ENCODE data around the gene ACSL3. TPM values are rescaled to one million over a fixed set of nuclear protein-coding genes. Genes with fewer than 3 reads are reported as not detected.

ACSL3 gene
- total and polyA plus RNA-seq, 7 donors: 7.9 to 75.7 (median 48.2) TPM

- Histone ChIP-seq H3K27me3 (no peaks in the 10 kb centered on the region), H3K4me1 (peaks cover 0 to 71% (median 61%) of the 10 kb centered on the region in 4 donors), H3K4me3 (no peak overlapping the region), H3K36me3 (no peaks in the 10 kb centered on the region), H3K9me3 (no peaks in the 10 kb centered on the region), H3K27ac (no peak overlapping the region)
- WGBS, 2 donors: 85 to 94% methylated on average over 16 of the region's 16 CpGs
- no peak for DNase-seq
- no peak for TF ChIP-seq POLR2AphosphoS5 (IDR thresholded peaks at IDR 0.05)
- TF ChIP-seq EP300 (IDR thresholded peaks at IDR 0.05): no peak
- TF ChIP-seq CTCF (IDR thresholded peaks at IDR 0.05): peak; percentile 24 to 62 (median 56)
- intact Hi-C loops (cut with DNase I): loop anchor here (2.0 to 5.0 kb wide), 4 partner anchors 41 to 211 kb away; partner anchors contain the start of gene ACSL3
Measured at GRCh38 chr2:222903234-222904220, 42.7 kb downstream of the ACSL3 start.

DNA sequence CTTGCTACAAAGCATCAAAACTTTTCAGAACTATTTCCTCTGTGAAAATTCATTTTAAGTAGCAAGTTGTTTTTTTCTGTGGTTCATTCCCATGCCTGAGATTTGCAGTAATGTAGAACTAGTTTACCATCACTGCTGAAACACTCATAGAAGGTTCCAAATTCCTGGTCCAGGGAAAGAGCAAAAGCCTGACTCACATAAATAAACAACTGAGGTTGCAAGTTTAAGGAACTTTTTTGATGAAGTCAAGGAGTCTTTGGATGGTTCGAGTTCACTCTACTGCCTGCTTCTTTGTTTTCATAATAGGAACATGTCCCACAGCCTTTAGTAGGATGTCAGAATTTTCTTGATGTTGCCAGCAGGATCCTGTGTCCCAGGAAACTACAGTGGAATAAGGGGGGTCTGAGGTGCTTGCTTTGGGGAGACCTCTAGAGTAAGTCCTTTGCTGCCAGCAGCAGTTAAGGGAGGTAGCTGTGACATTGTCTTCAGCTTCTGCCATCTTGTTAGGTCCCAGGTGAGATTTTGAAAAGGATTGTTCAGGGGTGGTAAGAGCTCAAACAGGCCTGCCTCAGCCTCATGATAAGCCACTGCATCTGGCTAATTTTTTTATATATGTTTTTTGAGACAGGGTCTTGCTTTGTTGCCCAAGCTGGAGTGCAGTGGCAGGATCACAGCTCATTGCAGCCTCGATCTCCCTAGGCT, 43.9 kb downstream of the ACSL3 start:
- Histone ChIP-seq H3K9me3 (no peaks in the 10 kb centered on the region), H3K27ac (peak overlapping the region in 3 of 4 donors; percentile 53 to 54 (median 53)), H3K4me3 (no peak overlapping the region), H3K27me3 (no peaks in the 10 kb centered on the region), H3K4me1 (peaks cover 0 to 65% (median 53%) of the 10 kb centered on the region in 4 donors), H3K36me3 (peaks cover 0 to 10% (median 8%) of the 10 kb centered on the region in 4 donors)
- DNase-seq: no peak
- WGBS, 2 donors: 85 to 86% methylated on average over 2 of the region's 2 CpGs
- intact Hi-C loops (cut with DNase I): loop anchor here (5.0 kb wide), 3 partner anchors 42 to 212 kb away; partner anchors contain the start of gene ACSL3
- no peak for TF ChIP-seq EP300 (IDR thresholded peaks at IDR 0.05)

- intact Hi-C loops (cut with DNase I): no loop called here
Measured at GRCh38 chr2:222907048-222907447, 46.2 kb downstream of the ACSL3 start.

DNA sequence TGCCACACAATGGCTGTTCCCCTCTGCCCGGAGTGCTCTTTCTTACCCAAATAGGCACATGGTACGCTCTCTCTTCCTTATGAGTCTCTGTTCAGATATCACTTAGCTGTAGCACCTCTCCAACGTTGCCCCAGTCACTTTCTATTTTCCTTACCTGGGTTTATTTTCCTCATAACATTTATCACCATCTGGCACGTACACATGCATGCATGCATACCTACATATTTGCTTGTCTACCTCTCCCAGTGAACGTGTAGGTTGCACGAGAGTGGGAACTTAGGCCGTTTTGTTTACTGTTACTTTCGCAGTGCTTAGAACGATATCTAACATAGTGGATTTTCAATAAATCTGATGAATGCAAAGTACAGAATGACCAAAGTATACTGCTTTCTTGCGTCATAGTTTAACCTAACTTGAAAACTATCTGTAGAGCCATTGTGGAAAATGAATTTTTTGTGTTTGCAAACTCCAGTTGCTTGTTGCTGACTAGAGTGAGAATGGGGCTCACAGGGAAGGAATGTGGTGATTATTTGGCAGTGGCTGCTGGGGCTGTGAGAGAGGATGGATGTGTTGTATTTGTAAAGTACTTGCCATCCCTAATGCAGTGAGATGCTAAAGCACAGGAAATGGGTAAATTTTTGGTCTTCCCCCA, 47.1 kb downstream of the ACSL3 start:
- H3K4me3 ChIP-seq: no peak overlapping the region
- intact Hi-C loops (cut with DNase I): no loop called here
- H3K27ac ChIP-seq: no peak overlapping the region
- TF ChIP-seq POLR2AphosphoS5 (IDR thresholded peaks at IDR 0.05): no peak
- no peak for TF ChIP-seq POLR2A (IDR thresholded peaks at IDR 0.05)
- WGBS, 2 donors: 86 to 91% methylated on average over 10 of the region's 10 CpGs
- H3K9me3 ChIP-seq: no peaks in the 10 kb centered on the region
- DNase-seq: no peak
- H3K27me3 ChIP-seq: no peaks in the 10 kb centered on the region
- H3K4me1 ChIP-seq: peaks cover 0 to 66% (median 48%) of the 10 kb centered on the region in 4 donors
- H3K36me3 ChIP-seq: peaks cover 0 to 20% (median 9%) of the 10 kb centered on the region in 4 donors

More at GRCh38 chr2:222907048-222907447, 46.2 kb downstream of the ACSL3 start:
- Histone ChIP-seq H3K4me3 (no peak overlapping the region), H3K4me1 (peaks cover 0 to 58% (median 43%) of the 10 kb centered on the region in 4 donors), H3K36me3 (peaks cover 0 to 20% (median 9%) of the 10 kb centered on the region in 4 donors), H3K27me3 (no peaks in the 10 kb centered on the region), H3K27ac (no peak overlapping the region), H3K9me3 (no peaks in the 10 kb centered on the region)
- no peak for DNase-seq
- WGBS, 2 donors: 95 to 98% methylated on average over 2 of the region's 2 CpGs
- TF ChIP-seq EP300 (IDR thresholded peaks at IDR 0.05): no peak
- no peak for TF ChIP-seq POLR2AphosphoS5 (IDR thresholded peaks at IDR 0.05)
- no peak for TF ChIP-seq POLR2A (IDR thresholded peaks at IDR 0.05)
- no peak for TF ChIP-seq CTCF (IDR thresholded peaks at IDR 0.05)

- Histone ChIP-seq H3K4me1 (peaks cover 0 to 66% (median 49%) of the 10 kb centered on the region in 4 donors), H3K4me3 (no peak overlapping the region), H3K9me3 (no peaks in the 10 kb centered on the region), H3K27me3 (no peaks in the 10 kb centered on the region), H3K27ac (no peak overlapping the region), H3K36me3 (peaks cover 0 to 20% (median 9%) of the 10 kb centered on the region in 4 donors)
- 90 to 97% methylated on average over 3 of the region's 3 CpGs for WGBS, 2 donors
- intact Hi-C loops (cut with DNase I): no loop called here
- TF ChIP-seq EP300 (IDR thresholded peaks at IDR 0.05) (no peak), POLR2A (IDR thresholded peaks at IDR 0.05) (no peak), CTCF (IDR thresholded peaks at IDR 0.05) (no peak), POLR2AphosphoS5 (IDR thresholded peaks at IDR 0.05) (no peak)
- DNase-seq: no peak
Measured at GRCh38 chr2:222909286-222909685, 48.5 kb downstream of the ACSL3 start.

Measured in sigmoid colon (tissue), 7 donors.